ENCODE results near the gene CARNS1.
"Not testable (repeated sequence)": the region's sequence is repeated elsewhere in the genome, so short reads cannot be mapped to it uniquely, and the experiment has no call there.

CARNS1 gene

GRCh38 chr11:67445515-67445914, 30.0 kb downstream of the CARNS1 start:
- DNase-seq: no peak

DNA sequence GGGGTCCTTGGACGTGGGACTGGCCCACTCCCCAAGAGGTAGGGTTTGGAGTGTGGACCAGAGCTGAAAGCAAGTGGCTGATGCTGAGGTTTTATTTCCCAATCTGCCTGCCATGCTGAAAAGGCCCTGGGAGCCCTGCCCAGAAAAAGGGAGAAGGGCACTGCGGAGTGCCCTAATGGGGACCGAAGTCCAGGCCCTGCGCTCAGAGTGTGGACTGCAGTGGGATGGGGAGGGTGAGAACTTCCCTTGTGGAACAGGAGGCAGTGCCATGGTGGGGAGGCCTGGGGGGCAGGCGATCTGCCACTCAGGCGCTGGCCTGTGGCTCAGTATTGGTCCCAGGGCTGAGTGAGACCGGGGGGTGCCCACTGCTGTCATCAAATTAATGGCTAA, 32.7 kb downstream of the CARNS1 start:
- DNase-seq: no peak

- no peak for DNase-seq
Measured at GRCh38 chr11:67449116-67449844, 33.8 kb downstream of the CARNS1 start.

- no peak for DNase-seq
Measured at GRCh38 chr11:67450796-67451657, 35.5 kb downstream of the CARNS1 start.

DNA sequence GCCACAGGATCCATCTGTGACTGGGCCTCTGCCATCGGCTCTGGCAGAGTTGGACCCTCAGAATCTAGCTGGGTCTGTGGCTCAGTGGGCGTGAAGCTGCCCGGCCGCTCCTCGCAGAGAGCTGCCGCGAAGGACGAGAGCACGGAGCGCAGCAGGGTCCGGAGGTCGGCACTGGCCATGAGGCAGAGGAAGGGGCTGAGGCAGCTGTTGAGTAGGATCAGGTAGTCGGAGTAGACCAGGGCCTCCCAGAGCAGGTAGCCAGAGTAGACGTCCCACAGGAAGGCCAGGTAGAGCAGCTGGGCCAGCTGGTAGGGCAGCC, 36.1 kb downstream of the CARNS1 start:
- no peak for DNase-seq

GRCh38 chr11:67452141-67452952, 36.9 kb downstream of the CARNS1 start, which contains the start of gene GPR152:
Gene GPR152, minus strand, starts transcription at chr11:67452729. Its CDS starts 5 bp downstream, at chr11:67452724.
- DNase-seq: no peak

GRCh38 chr11:67453816-67454732, 38.6 kb downstream of the CARNS1 start:
- DNase-seq: no peak

DNA sequence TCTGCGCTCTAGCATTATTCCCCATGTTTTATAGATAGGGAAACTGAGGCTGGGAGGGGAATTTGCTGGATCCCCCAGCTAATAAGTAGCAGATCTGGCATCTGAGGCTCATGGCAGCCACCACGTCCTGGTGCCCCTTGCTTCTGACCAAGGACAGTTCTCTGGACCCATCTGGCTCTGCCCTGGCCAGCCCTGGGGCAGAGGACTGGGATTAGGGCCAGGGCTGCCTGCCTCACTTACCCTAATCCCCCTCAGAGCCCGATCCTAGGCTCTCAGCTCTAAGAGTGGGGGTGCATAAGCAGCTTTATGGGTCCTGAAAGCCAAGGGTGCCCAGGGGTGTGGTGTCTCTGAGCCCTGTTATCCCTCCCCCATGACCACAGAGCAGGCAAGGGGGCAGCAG, 39.6 kb downstream of the CARNS1 start, which contains the start of gene CABP4:
CABP4 (plus strand) TSS at position 301 of the 400 bp plus-strand sequence; CDS start at position 371, 70 bp downstream.
- DNase-seq: no peak

GRCh38 chr11:67456068-67456705, 40.7 kb downstream of the CARNS1 start:
- DNase-seq: no peak

GRCh38 chr11:67457453-67457852, 42.0 kb downstream of the CARNS1 start:
- DNase-seq: no peak

- DNase-seq: no peak
Measured at GRCh38 chr11:67458266-67458665, 42.8 kb downstream of the CARNS1 start.

DNA sequence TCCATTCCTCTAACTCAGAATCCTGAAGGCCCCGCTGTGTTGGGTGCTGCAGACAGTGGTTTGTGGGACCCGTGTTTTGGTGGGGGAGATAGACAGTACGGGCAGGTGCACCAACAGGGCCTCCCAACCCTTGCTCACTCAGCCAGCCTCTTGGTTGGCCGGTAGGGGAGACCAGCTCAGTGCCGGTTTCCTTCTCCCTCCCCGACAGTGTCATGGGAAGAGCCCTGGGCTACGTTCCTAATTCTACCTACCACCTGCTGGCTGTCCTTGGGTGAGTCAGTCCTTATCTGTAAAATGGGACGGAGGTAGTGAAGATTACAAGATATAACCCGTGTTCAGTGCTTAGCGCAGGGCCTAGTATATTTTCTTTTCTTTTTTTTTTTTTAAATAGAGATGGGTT, 47.7 kb downstream of the CARNS1 start:
- no peak for DNase-seq

DNA sequence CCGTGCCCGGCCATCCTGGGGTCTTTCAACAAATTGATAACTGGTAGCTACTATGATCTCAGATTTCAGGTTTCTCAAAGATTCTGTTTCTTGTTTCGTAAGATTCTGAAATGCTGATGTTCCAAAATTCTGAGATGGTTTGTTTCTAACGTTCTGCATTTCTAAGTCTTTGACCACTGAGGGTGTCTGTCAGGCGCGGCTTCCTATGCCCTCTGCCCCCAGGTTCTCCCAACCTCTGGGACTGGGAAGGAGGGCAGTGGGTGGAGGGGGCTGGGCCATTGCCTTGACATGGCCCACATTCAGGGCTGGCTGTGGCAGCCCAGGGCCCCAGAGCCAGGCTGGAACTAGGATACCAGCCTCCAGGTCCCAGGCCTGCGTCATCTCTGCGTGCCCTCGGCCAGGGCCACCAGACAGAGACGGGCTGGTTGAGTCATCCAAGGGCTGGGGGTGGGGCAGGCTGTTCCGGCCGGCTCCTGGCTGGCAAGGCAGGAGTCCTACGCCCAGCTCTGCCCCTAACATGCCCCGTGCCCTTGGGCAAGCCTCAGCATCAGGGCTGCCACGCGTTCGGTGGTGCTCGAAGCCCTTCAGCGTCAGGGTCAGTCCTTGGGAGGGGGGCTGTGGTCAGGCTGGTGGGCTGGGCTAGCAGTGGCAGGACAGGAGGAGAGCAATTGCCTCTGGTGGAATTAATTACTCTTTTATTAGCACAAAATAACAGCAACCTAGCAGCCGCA, 48.4 kb downstream of the CARNS1 start:
- no peak for DNase-seq

DNA sequence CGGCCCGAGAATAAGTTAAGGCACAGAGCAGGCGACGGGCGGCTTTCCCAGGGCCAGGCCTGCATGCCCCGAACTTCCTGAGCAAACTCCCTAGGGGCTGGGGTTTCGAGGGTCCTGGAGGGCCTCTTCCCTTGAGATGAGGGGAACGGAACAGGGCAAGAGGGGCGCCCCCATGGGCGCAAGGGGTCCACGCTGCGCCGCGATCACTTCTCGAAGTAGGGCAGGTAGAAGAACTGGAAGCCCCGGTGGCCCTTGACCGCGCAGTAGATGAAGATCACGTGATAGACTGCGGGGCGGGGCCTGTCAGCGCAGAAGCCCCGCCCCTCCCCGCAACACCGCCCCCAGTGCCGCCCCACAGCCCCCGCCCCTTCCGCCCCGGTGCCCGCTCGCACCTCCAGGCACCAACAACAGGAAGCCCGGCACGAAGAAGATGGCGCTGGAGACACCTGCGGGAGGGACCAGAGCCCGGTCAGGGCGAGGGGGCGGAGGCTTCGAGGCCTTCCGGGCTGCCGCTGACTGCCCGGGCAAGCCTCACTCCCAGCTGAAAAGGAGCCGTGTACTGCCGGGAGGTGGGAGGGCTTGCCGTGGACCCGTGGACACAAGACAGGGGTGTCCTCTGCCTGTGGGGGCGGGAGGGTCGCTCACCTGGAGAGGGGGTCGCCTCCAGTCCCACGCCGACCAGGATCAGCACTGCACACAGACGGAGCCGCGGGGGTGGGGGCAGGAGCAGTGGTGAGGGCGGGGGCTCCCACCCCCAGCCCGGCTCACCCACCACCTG, 49.1 kb downstream of the CARNS1 start:
- peak; percentile 61 for DNase-seq

- no peak for DNase-seq
Measured at GRCh38 chr11:67465189-67465510, 49.7 kb downstream of the CARNS1 start.

- not testable (repeated sequence) for DNase-seq
Measured at GRCh38 chr11:67465530-67465929, 50.1 kb downstream of the CARNS1 start.

- DNase-seq: no peak
Measured at GRCh38 chr11:67466367-67466766, 50.9 kb downstream of the CARNS1 start.

DNA sequence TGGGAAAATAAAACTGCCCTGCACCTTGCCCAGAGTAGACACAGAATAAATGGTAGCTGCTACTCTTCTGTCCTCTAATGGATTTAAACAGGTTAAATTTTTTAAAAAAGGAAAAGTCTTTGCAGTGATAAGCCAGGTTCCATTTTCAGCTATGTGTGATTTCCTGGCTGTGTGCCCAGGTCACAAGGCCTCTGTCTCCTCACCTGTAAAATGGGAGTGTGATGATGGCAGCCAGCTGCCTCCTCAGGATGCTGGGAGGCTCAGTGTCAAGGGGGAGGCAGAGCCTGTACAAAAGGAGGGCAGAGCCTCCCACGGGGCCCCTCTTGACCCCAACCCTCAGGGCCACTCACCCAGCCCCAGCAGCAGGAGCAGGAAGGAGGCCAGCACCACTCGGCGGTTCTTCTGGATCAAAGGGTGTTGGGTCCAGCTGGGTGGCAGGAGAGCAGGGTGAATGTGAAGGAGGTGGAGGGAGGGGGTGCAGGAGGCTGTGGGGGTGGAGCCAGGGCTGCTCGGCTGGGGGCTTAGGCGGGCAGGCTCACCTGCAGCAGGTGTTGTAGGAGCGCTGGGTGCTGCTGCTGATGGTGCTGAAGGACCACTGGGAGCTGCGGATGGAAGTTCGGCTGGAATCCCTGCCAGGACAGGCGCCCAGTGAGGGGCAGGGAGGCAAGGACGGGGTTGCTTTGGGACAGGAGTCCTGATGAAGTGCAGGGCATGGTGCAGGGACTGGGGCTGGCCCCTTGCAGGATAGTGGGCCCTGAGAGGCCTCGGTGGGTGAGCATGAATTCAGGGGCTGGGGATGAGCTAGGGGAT, 51.7 kb downstream of the CARNS1 start:
- DNase-seq: no peak

DNA sequence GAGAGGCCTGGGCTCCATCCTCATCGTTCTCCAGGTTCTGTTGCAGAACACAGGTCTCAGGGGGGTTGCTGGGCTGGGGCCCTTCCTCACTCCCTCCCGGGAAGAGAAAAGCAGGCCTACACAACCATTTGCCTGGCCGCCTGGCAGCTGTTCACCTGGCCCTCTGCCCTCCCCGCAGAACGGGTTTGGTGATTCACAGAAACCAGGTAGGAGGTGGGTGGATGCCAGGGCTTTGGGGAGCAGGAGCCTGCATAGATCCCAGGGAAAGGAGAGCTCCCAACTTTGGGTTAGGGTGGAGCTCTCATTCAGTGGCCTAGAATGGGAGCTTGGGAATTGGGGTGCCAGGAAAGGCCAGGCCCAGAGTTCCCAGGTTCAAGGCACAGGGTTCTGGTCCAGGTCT, 52.6 kb downstream of the CARNS1 start:
- no peak for DNase-seq

DNA sequence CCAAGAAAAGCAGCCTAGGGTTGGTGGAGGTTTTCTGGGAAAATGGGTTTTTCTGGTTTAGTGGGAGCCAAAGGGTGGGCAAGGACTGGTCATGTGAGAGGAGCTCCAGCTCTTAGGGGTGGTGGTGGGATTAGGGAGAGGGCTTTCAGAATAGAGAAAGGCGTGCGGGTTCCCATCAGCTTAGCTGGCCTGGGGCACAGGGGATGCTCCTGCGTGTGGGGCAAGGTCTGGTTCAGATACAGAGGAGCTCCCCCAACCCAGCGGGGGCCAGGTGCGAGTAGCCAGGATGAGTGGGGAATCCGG, 52.9 kb downstream of the CARNS1 start:
- no peak for DNase-seq

All from NCI-H2081 treated with DMSO at 0.1 percent for 48 hours (cell line).